Measurements from ENCODE around the gene EFNA2.

Gene EFNA2

GRCh38 chr19:1280636-1281568, 4.8 kb upstream of the EFNA2 start:
- FAIRE-seq (no peak), DNase-seq (ENCODE audit: insufficient read length, low spot score) (no peak)
- TF ChIP-seq, protein P1, sequence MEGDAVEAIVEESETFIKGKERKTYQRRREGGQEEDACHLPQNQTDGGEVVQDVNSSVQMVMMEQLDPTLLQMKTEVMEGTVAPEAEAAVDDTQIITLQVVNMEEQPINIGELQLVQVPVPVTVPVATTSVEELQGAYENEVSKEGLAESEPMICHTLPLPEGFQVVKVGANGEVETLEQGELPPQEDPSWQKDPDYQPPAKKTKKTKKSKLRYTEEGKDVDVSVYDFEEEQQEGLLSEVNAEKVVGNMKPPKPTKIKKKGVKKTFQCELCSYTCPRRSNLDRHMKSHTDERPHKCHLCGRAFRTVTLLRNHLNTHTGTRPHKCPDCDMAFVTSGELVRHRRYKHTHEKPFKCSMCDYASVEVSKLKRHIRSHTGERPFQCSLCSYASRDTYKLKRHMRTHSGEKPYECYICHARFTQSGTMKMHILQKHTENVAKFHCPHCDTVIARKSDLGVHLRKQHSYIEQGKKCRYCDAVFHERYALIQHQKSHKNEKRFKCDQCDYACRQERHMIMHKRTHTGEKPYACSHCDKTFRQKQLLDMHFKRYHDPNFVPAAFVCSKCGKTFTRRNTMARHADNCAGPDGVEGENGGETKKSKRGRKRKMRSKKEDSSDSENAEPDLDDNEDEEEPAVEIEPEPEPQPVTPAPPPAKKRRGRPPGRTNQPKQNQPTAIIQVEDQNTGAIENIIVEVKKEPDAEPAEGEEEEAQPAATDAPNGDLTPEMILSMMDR (IDR thresholded peaks at IDR 0.05; ENCODE audit: insufficient read depth, missing control alignments), result no peak

- DNase-seq (ENCODE audit: insufficient read length, low spot score) (no peak), FAIRE-seq (no peak)
- TF ChIP-seq, protein P1 (IDR thresholded peaks at IDR 0.05; ENCODE audit: insufficient read depth, missing control alignments), result no peak
Measured at GRCh38 chr19:1281569-1282287, 3.9 kb upstream of the EFNA2 start.

GRCh38 chr19:1282588-1283206, 3.0 kb upstream of the EFNA2 start:
- TF ChIP-seq, protein P1 (IDR thresholded peaks at IDR 0.05; ENCODE audit: insufficient read depth, missing control alignments), result no peak
- no peak for DNase-seq (ENCODE audit: insufficient read length, low spot score)
- no peak for FAIRE-seq

GRCh38 chr19:1283207-1283916, 2.3 kb upstream of the EFNA2 start:
- DNase-seq (ENCODE audit: insufficient read length, low spot score) (no peak), FAIRE-seq (no peak)
- TF ChIP-seq, protein P1 (IDR thresholded peaks at IDR 0.05; ENCODE audit: insufficient read depth, missing control alignments), result no peak

GRCh38 chr19:1283917-1284292, 1.8 kb upstream of the EFNA2 start:
- TF ChIP-seq, protein P1 (IDR thresholded peaks at IDR 0.05; ENCODE audit: insufficient read depth, missing control alignments), result no peak
- FAIRE-seq (no peak), DNase-seq (ENCODE audit: insufficient read length, low spot score) (no peak)

DNA sequence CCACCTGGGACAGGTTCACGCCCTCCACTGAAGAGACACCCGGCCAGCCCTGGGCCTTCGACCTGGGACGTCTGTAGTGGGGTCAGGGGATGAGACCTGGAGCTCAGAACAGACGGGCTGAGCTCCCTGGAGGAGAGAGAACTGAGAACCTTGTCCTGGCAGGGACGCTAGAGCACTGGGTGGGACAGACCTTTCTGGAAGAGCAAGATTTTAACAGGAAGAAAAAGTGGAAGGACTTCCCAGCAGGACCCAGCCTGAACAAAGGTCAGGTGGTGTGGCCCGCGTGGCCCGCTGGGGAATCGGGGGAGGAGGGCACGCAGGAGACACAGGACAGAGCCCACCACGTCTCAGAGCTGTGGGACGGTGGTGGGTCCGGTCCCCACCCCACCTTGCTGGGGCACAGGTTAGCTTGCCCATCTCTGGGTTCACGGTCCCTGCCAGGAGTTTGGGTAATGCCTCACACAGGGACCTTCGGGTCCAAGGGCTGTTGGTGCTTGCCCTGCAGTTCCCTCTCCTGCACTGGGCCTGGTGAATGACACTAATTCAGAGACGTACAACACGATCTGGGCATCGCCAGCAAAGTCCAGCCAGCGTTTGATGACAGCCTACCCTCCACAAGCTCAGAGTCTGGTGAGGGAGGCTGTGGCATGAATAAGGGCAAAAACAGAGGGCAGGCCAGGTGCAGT, 1.2 kb upstream of the EFNA2 start:
- FAIRE-seq (no peak), DNase-seq (ENCODE audit: insufficient read length, low spot score) (no peak)
- TF ChIP-seq, protein P1 (IDR thresholded peaks at IDR 0.05; ENCODE audit: insufficient read depth, missing control alignments), result no peak
